Measurements from ENCODE around the gene HSPBP1.

Gene HSPBP1

DNA sequence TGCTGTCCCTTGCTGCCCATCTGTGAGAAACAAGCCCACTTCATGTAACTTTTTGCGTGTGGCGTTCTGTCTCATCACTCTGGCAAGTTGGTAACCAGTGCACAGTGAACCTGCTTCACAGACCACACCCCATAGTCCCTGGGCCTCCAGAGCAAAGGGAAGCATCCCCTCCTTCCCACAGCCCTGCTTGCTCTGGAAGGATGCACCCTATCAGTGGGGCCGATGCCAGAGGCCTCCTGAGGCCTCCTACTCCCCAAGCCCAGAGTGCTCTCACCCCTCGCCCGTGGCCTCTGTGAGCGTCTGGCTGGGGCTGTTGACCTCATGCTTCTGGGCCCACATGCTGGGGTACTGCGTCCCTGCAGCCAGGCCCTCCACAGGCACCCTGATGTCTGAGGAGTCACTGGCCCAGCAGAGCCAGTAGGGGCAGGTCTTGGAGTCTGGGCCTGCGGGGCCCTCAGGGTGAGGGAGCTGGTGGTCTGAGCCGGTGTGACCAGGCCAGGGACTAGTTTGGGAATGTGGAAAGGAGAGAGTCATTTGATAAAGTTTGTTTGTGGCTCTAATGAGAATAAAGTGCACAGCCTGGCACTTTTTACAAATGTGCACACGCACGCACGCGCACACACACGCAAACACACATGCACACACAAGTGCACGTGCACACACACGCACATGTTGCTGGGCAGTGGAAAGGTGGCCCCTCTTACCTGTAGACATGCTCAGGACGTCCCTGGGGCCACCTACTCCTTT, 56.4 kb downstream of the HSPBP1 start:
- no peak overlapping the region for H3K27ac ChIP-seq (ENCODE audit: low read depth, low read length)
- H3K4me3 ChIP-seq (ENCODE audit: low read depth, low read length): no peak overlapping the region
- H3K4me1 ChIP-seq (ENCODE audit: control insufficient read depth, insufficient read depth, low read length): no peaks in the 10 kb centered on the region
- H3K9ac ChIP-seq (ENCODE audit: low read length): no peak overlapping the region
- H3K9me3 ChIP-seq (ENCODE audit: control insufficient read depth, insufficient read depth, low read depth, low read length): peaks cover 7% of the 10 kb centered on the region
- no peaks in the 10 kb centered on the region for H3K27me3 ChIP-seq (ENCODE audit: control insufficient read depth, insufficient read depth, low read length)
- peaks cover 24% of the 10 kb centered on the region for H3K36me3 ChIP-seq (ENCODE audit: control insufficient read depth, insufficient read depth, low read length)

GRCh38 chr19:55220525-55220924, 59.4 kb downstream of the HSPBP1 start:
- Histone ChIP-seq H3K9me3 (ENCODE audit: control insufficient read depth, insufficient read depth, low read depth, low read length) (peaks cover 7% of the 10 kb centered on the region), H3K9ac (ENCODE audit: low read length) (no peak overlapping the region), H3K36me3 (ENCODE audit: control insufficient read depth, insufficient read depth, low read length) (peaks cover 4% of the 10 kb centered on the region; the same call in 1 of the 2 replicates), H3K4me3 (ENCODE audit: low read depth, low read length) (no peak overlapping the region), H3K27ac (ENCODE audit: low read depth, low read length) (no peak overlapping the region), H3K4me1 (ENCODE audit: control insufficient read depth, insufficient read depth, low read length) (0 out of 2 replicates have a peak, but pooled peaks cover 2% of the 10 kb centered on the region), H3K27me3 (ENCODE audit: control insufficient read depth, insufficient read depth, low read length) (no peaks in the 10 kb centered on the region)

- Histone ChIP-seq H3K9me3 (ENCODE audit: control insufficient read depth, insufficient read depth, low read depth, low read length) (peaks cover 16% of the 10 kb centered on the region), H3K4me1 (ENCODE audit: control insufficient read depth, insufficient read depth, low read length) (0 out of 2 replicates have a peak, but pooled peaks cover 2% of the 10 kb centered on the region), H3K27ac (ENCODE audit: low read depth, low read length) (no peak overlapping the region; the same call in 1 of the 2 replicates), H3K36me3 (ENCODE audit: control insufficient read depth, insufficient read depth, low read length) (no peaks in the 10 kb centered on the region), H3K4me3 (ENCODE audit: low read depth, low read length) (peak overlapping the region; percentile 82), H3K27me3 (ENCODE audit: control insufficient read depth, insufficient read depth, low read length) (no peaks in the 10 kb centered on the region), H3K9ac (ENCODE audit: low read length) (peak overlapping the region; percentile 79)
These were observed 63.3 kb downstream of the HSPBP1 start for GRCh38 chr19:55216461-55217198.

DNA sequence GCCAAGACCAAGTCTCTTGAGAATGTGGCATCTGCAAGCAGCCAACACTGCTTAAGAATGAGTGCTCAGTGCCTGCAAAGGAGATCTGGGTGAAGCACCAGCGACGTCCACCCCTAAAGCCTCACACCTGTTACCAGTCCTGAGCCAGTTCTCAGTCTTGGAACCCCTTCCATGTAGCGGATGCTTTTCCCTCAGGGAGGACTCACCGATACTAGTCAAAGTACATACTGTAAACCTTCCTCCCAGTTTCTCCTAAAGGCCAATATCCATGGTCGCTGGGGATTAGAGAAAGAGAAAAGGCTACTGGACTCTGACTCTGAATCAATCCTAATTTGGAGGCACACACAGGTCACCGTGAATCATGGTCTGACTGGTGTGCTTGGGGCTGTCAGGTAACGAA, 66.4 kb downstream of the HSPBP1 start:
- Histone ChIP-seq H3K4me3 (ENCODE audit: low read depth, low read length) (no peak overlapping the region), H3K4me1 (ENCODE audit: control insufficient read depth, insufficient read depth, low read length) (0 out of 2 replicates have a peak, but pooled peaks cover 2% of the 10 kb centered on the region), H3K9me3 (ENCODE audit: control insufficient read depth, insufficient read depth, low read depth, low read length) (peaks cover 9% of the 10 kb centered on the region; the same call in 1 of the 2 replicates), H3K27me3 (ENCODE audit: control insufficient read depth, insufficient read depth, low read length) (no peaks in the 10 kb centered on the region), H3K36me3 (ENCODE audit: control insufficient read depth, insufficient read depth, low read length) (no peaks in the 10 kb centered on the region), H3K9ac (ENCODE audit: low read length) (no peak overlapping the region), H3K27ac (ENCODE audit: low read depth, low read length) (no peak overlapping the region)

DNA sequence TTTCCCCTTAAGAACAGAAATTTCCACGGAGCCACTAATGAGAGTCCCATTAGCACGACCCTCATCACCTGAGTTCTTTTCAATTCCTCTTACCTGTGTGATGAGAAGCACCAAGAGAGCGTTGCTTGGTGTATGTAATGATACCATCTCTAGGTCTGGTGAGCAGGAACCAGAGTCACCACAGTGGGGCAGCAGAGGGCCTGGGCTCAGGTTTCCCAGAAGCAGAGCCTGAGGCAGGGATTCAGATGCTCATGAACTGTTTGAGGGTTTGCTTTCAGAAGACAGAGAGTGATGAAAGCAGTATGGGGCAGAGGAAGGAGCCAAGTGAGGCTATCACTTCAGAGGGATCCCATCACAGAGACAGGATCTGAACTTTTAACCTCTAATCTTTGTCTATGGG, 67.5 kb downstream of the HSPBP1 start:
- H3K27ac ChIP-seq (ENCODE audit: low read depth, low read length): no peak overlapping the region
- peaks cover 9% of the 10 kb centered on the region; the same call in 1 of the 2 replicates for H3K9me3 ChIP-seq (ENCODE audit: control insufficient read depth, insufficient read depth, low read depth, low read length)
- H3K9ac ChIP-seq (ENCODE audit: low read length): no peak overlapping the region
- no peaks in the 10 kb centered on the region for H3K27me3 ChIP-seq (ENCODE audit: control insufficient read depth, insufficient read depth, low read length)
- no peaks in the 10 kb centered on the region for H3K36me3 ChIP-seq (ENCODE audit: control insufficient read depth, insufficient read depth, low read length)
- H3K4me1 ChIP-seq (ENCODE audit: control insufficient read depth, insufficient read depth, low read length): 0 out of 2 replicates have a peak, but pooled peaks cover 2% of the 10 kb centered on the region
- no peak overlapping the region for H3K4me3 ChIP-seq (ENCODE audit: low read depth, low read length)
